AG04450 (cell line): Measurements from ENCODE around the gene PLEKHH3. TPM values are rescaled to one million over a fixed set of nuclear protein-coding genes. Genes with fewer than 3 reads are reported as not detected.
A peak's percentile ranks its signal among the peaks of the same experiment; 100 is the strongest.

Experiments
- CTCF ChIA-PET: fragments of 300-600, 350-600 bp; formaldehyde crosslinking; extraction: SDS; loops from one replicate; lab custom pipeline; 2022; ENCODE audit warnings: antibody characterized with exemption, inconsistent platforms; lab: Charles Lee
- POLR2A ChIA-PET: fragments of 350-600 bp; formaldehyde crosslinking; extraction: SDS; loops from one replicate; lab custom pipeline; 2021; ENCODE audit warnings: antibody characterized with exemption, inconsistent platforms; lab: Yijun Ruan, JAX
- DNase-seq: peaks from one replicate; pipeline ENCODE4 v3.0.0-alpha.2; 2011; ENCODE audit warnings: low read depth, low spot score
- H3K27ac ChIP-seq: one replicate; pipeline ENCODE4 v1.5.1; 2012; ENCODE audit warnings: low read depth, low read length, control low read depth
- H3K27me3 ChIP-seq: one replicate; pipeline ENCODE4 v1.6.0; 2012; ENCODE audit warnings: low read length; ENCODE audit not compliant: control insufficient read depth, insufficient read depth
- H3K4me3 ChIP-seq: 2 replicates; pipeline ENCODE4 v1.5.1; 2011; ENCODE audit warnings: mild to moderate bottlenecking, low read depth, low read length, control low read depth
- H3K9me3 ChIP-seq: 2 replicates; pipeline ENCODE4 v1.5.1; 2012; ENCODE audit warnings: low read length; ENCODE audit not compliant: control insufficient read depth, insufficient read depth
- polyA plus RNA-seq: library from polyadenylated mRNA; depleted of rRNA; stranded (reverse); fragments of >200 nt; gene quantifications from 2 replicates; pipeline ENCODE4 v1.2.3, GENCODE V29; 2011
- TF ChIP-seq, protein P1 (sequence below): IDR thresholded peaks from 2 replicates; pipeline ENCODE4 v1.5.1; 2011; ENCODE audit warnings: low read depth, low read length, control low read depth, inconsistent platforms

PLEKHH3 gene
- polyA plus RNA-seq, 1 experiment: 3.6 TPM

DNA sequence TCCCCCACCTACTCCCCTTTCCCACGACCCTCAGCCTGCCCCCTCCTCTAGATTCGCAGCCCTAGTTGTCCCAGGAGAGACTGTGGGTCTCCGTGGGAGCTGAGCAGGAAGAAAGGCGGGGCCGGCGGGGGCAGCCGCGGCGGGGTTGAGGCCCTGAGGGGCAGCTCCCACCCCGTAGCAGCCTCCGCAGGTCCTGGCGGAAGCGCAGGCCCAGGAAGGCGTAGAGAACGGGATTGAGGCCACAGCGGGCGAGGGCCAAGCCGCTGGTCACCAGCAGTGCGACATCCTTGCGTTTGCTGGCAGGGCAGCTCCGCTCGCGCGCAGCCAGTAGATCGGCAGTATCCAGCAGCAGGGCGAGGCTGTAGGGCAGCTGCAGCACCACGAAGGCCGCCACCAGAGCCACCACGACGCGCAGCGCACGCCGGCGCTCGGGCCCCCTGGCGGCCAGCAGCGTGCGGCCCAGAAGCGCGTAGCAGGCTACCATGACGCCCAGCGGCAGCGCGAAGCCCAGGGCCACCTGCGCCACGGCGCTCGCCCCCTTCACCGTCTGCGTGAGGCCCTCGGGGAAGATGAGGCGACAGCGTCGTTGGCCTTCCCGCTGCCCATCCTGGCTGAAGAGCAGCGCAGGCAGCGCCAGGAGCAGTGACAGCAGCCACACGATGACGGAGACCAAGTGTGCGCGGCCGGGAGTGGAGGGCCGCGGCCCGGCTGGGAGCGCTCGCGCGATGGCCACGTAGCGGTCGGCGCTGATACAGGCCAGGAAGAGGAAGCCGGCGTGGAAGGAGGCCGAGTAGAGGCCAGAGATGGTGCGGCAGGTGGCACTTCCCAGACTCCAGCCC is 2.9 kb upstream of the PLEKHH3 start:
- TF ChIP-seq, protein P1, sequence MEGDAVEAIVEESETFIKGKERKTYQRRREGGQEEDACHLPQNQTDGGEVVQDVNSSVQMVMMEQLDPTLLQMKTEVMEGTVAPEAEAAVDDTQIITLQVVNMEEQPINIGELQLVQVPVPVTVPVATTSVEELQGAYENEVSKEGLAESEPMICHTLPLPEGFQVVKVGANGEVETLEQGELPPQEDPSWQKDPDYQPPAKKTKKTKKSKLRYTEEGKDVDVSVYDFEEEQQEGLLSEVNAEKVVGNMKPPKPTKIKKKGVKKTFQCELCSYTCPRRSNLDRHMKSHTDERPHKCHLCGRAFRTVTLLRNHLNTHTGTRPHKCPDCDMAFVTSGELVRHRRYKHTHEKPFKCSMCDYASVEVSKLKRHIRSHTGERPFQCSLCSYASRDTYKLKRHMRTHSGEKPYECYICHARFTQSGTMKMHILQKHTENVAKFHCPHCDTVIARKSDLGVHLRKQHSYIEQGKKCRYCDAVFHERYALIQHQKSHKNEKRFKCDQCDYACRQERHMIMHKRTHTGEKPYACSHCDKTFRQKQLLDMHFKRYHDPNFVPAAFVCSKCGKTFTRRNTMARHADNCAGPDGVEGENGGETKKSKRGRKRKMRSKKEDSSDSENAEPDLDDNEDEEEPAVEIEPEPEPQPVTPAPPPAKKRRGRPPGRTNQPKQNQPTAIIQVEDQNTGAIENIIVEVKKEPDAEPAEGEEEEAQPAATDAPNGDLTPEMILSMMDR: peak; percentile 72
- Histone ChIP-seq H3K4me3 (peak overlapping the region; percentile 47), H3K9me3 (no peaks in the 10 kb centered on the region; the same call in 1 of the 2 replicates), H3K27ac (peak overlapping the region; percentile 81), H3K27me3 (no peaks in the 10 kb centered on the region)
- POLR2A ChIA-PET: interaction anchor here (1.0 to 2.5 kb wide), 3 partner anchors 70 to 102 kb away, joined by 3 to 6 read pairs (median 6); partner anchors contain the start of genes PSMC3IP, RETREG3 and TUBG1
- CTCF ChIA-PET: interaction anchor here (0.6 to 4.8 kb wide), 5 partner anchors 19 to 481 kb away, joined by 3 to 30 read pairs (median 3); partner anchors contain the start of gene PSMC3IP
- DNase-seq: no peak

DNA sequence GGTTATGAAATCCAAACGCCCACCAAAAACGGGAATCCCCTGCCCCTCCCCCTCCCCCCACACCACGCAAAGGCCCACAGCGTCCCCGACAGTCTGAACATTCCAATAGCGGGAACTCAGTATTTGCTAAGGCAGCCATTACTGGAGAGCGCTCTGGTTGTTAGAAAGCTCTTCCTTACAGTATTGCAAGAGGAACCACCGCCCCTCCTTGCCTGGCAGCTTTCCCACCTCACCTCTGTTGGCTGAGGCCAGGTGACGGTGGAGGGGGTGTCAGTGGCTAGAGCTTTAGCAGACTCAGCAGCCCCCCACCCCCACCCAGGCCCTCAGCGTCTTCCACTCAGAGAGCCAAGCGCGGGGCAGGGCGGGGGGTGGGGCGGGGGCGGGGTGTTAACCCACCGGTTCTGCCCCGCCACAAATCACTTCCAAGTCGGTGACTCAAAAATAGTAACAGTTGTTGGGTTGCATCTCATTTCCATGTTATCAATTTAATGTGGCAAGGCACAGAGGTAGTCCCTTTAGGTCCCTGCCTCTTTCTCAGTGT is 2.2 kb upstream of the PLEKHH3 start:
- H3K9me3 ChIP-seq: no peaks in the 10 kb centered on the region; the same call in 1 of the 2 replicates
- POLR2A ChIA-PET: interaction anchor here (1.0 to 2.5 kb wide), 3 partner anchors 69 to 101 kb away, joined by 3 to 6 read pairs (median 6); partner anchors contain the start of genes PSMC3IP, RETREG3 and TUBG1
- H3K27ac ChIP-seq: peak overlapping the region; percentile 81
- CTCF ChIA-PET: interaction anchor here (0.6 to 4.8 kb wide), 2 partner anchors 100 to 481 kb away, joined by 3 to 30 read pairs; partner anchors contain the start of gene PSMC3IP
- peak overlapping the region; percentile 20; the same call in 1 of the 2 replicates for H3K4me3 ChIP-seq
- TF ChIP-seq, protein P1: no peak
- no peaks in the 10 kb centered on the region for H3K27me3 ChIP-seq
- DNase-seq: no peak

DNA sequence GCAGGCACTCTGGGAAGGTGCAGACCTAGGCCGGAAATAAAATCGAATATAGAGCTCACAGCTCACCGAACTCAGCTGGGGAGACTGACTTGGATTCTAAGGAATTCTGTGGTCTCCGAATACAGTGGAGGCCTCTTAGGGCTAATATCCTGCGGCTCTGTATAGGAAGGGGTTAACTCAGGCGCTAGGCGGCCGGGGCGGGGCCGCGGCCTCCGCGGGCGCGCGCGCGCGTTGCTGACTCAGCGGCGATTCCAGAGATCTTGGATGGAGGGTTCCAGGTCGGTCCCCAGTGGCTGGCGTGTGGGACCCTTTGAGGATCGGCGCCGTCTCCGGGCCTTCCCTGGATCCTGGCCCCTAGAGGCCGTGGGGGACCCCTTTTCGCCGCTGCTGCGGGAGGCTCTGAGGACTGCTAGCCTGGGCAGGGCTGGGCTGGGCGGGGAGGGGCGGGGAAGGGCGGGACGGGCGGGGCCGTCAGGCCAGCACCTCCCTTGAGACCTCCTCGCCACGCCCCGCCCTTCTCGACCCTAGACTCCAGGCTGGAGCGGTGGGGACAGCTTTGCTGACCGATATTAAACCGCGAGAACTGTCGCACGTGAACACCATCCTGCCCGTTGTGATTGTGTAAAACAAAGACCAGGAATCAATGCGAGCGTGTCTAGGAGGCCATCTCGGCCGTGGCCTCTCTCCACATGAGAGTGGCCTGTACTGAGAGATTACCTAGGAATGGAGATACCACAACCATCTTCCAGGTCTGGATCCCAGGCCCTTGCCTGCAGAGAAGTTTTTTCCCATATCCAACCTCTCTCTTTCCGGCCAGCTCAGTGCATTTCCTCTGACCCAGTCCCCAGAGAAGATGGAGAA is 1.4 kb upstream of the PLEKHH3 start:
- TF ChIP-seq, protein P1: no peak
- ChIA-PET POLR2A (interaction anchor here (0.9 to 2.5 kb wide), 3 partner anchors 11 to 100 kb away, joined by 3 to 12 read pairs (median 6); partner anchors contain the start of genes RETREG3 and TUBG1), CTCF (interaction anchor here (0.7 to 4.8 kb wide), 2 partner anchors 85 to 99 kb away, joined by 3 to 30 read pairs; partner anchors contain the start of gene PSMC3IP)
- H3K27me3 ChIP-seq: no peaks in the 10 kb centered on the region
- H3K9me3 ChIP-seq: no peaks in the 10 kb centered on the region; the same call in 1 of the 2 replicates
- DNase-seq: no peak
- H3K27ac ChIP-seq: peak overlapping the region; percentile 84
- peak overlapping the region; percentile 77 for H3K4me3 ChIP-seq

DNA sequence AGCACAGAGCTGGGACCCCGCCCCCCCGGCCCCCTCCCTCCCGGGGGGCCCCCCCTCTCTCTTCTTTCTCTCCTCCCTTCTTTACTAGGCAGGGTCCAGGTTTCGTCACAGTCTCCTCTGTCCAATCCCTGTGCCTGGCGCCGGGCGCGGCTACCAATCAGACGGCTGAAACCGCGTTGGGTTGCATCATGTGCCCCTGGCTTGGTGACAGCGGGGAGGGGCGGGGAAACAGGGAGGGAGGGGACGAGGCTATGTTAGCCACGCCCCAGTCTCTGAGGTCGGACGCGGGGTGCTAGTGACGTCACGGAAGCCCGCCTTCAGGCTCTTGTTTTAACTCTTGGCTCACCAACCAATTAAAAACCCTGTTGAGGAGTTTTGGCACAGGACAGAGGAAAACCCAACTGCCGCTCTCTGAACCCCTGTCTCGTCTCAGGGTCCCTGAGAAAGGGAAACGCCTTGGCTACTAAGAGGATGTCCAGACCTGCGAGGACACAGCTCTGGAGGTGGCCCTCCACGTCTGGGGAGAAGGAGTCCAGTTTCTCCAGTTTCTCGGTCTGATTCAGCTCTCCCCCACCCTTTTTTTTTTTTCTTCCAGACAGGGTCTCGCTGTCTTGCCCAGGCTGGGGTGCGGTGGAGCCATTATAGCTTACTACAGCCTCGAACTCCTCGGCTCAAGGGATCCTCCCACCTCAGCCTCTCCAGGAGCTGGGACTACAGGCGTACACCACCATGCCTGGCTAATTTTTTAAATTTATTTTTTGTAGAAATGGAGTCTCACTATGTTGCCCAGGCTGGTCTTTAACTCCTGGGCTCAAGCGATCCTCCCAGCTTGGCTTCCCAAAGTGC is 441 bp upstream of the PLEKHH3 start:
- Histone ChIP-seq H3K27ac (peak overlapping the region; percentile 84), H3K4me3 (peak overlapping the region; percentile 89), H3K9me3 (no peaks in the 10 kb centered on the region; the same call in 1 of the 2 replicates), H3K27me3 (no peaks in the 10 kb centered on the region)
- POLR2A ChIA-PET: interaction anchor here (0.9 to 2.3 kb wide), 5 partner anchors 10 to 99 kb away, joined by 3 to 12 read pairs (median 6); partner anchors contain the start of genes PSMC3IP, RETREG3 and TUBG1
- TF ChIP-seq, protein P1: no peak
- peak; percentile 99 for DNase-seq
- CTCF ChIA-PET: interaction anchor here (0.7 to 4.8 kb wide), 4 partner anchors 18 to 99 kb away, joined by 3 to 30 read pairs (median 6); partner anchors contain the start of genes PSMC3IP, RETREG3 and TUBG1
